ENCODE data around the gene INPP5B. TPM values are rescaled to one million over a fixed set of nuclear protein-coding genes. Genes with fewer than 3 reads are reported as not detected.

Gene INPP5B
- total RNA-seq, 6 donors from 2014 or later = 25.8 to 201 (median 44.1) TPM

DNA sequence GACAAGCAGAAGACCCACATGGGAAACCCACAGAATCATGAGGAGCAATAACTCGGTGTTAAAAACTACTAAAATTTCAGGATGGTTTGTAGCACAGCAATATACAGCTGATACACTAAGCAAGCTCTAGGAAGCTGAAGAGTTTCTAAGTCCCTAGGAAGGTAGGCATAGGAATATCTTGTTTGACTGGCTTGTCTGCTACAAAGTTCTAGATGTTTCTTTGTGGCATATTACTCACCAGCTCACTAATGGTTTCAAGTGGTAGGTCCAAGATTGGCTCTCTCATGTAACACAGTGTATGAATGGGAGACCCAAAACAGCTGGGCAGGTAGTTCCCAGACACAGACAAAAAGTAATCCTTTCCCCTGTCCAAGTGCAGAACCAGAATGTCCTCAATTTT, 74.2 kb downstream of the INPP5B start:
- Histone ChIP-seq H3K27me3 (no peaks in the 10 kb centered on the region), H3K27ac (no peak overlapping the region), H3K4me1 (no peaks in the 10 kb centered on the region), H3K4me3 (no peak overlapping the region), H3K36me3 (peaks cover 47 to 96% (median 79%) of the 10 kb centered on the region in 4 donors), H3K9me3 (no peaks in the 10 kb centered on the region)
- DNase-seq (no peak), ATAC-seq (ENCODE audit: low FRiP score in 2 of 2) (no peak)
- TF ChIP-seq POLR2A (IDR thresholded peaks at IDR 0.05) (no peak), POLR2AphosphoS5 (IDR thresholded peaks at IDR 0.05) (no peak), EP300 (IDR thresholded peaks at IDR 0.05) (no peak)
- TF ChIP-seq, protein P1, sequence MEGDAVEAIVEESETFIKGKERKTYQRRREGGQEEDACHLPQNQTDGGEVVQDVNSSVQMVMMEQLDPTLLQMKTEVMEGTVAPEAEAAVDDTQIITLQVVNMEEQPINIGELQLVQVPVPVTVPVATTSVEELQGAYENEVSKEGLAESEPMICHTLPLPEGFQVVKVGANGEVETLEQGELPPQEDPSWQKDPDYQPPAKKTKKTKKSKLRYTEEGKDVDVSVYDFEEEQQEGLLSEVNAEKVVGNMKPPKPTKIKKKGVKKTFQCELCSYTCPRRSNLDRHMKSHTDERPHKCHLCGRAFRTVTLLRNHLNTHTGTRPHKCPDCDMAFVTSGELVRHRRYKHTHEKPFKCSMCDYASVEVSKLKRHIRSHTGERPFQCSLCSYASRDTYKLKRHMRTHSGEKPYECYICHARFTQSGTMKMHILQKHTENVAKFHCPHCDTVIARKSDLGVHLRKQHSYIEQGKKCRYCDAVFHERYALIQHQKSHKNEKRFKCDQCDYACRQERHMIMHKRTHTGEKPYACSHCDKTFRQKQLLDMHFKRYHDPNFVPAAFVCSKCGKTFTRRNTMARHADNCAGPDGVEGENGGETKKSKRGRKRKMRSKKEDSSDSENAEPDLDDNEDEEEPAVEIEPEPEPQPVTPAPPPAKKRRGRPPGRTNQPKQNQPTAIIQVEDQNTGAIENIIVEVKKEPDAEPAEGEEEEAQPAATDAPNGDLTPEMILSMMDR (IDR thresholded peaks at IDR 0.05) = no peak
- 95 to 100% methylated on average over 1 of the region's 1 CpG for WGBS, 2 donors

DNA sequence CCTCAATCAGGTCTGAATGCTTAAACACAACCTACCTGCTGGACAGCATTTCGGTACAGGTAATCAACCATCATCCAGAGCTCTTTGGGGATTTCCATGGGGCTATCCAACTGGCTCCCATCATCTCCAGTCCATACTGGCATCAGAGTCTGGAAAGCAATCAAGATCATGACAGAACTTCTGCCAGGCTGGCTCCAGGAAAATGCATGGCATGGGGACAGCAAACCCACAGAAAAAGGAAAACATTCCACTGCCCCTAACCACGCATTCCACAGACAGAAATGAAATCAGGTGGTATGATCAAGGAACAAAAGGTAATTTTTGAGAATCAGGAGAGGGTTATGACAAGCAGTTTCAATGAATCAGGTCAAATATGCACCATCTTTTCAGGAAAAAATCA, 78.4 kb downstream of the INPP5B start:
- 79 to 84% methylated on average over 2 of the region's 2 CpGs for WGBS, 2 donors
- H3K27me3 ChIP-seq = no peaks in the 10 kb centered on the region
- DNase-seq (no peak), ATAC-seq (ENCODE audit: low FRiP score in 2 of 2) (no peak)
- H3K27ac ChIP-seq = no peak overlapping the region
- no peak overlapping the region for H3K4me3 ChIP-seq
- TF ChIP-seq EP300 (IDR thresholded peaks at IDR 0.05) (no peak), POLR2AphosphoS5 (IDR thresholded peaks at IDR 0.05) (no peak), POLR2A (IDR thresholded peaks at IDR 0.05) (no peak)
- TF ChIP-seq, protein P1 (IDR thresholded peaks at IDR 0.05) = no peak
- peaks cover 40 to 96% (median 79%) of the 10 kb centered on the region in 4 donors for H3K36me3 ChIP-seq
- no peaks in the 10 kb centered on the region for H3K9me3 ChIP-seq
- H3K4me1 ChIP-seq = no peaks in the 10 kb centered on the region

DNA sequence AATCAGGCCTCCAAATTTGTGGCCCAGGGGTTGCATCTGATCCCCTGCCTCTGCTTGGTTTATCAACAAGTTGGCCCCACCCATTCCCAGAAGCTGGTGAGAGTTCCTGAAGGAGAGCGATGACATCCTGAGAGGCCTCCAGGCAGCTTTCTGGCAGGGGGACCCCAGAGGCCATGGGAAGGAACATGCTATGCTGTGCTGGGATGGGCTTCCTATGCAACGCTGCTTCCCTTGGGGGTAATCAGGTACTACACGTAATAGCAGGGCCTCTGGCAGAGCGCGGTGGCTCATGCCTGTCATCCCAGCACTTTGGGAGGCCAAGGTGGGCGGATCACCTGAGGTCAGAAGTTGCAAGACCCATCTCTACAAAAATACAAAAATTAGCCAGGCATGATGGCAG, 79.1 kb downstream of the INPP5B start:
- Histone ChIP-seq H3K9me3 (no peaks in the 10 kb centered on the region), H3K4me3 (no peak overlapping the region), H3K27ac (no peak overlapping the region), H3K27me3 (no peaks in the 10 kb centered on the region), H3K4me1 (no peaks in the 10 kb centered on the region), H3K36me3 (peaks cover 35 to 96% (median 73%) of the 10 kb centered on the region in 4 donors)
- TF ChIP-seq EP300 (IDR thresholded peaks at IDR 0.05) = no peak
- no peak for TF ChIP-seq POLR2A (IDR thresholded peaks at IDR 0.05)
- TF ChIP-seq POLR2AphosphoS5 (IDR thresholded peaks at IDR 0.05) = no peak
- TF ChIP-seq, protein P1 (IDR thresholded peaks at IDR 0.05) = no peak
- no peak for ATAC-seq (ENCODE audit: low FRiP score in 2 of 2)
- DNase-seq = no peak
- 98% methylated on average over 6 of the region's 6 CpGs for WGBS, 2 donors

DNA sequence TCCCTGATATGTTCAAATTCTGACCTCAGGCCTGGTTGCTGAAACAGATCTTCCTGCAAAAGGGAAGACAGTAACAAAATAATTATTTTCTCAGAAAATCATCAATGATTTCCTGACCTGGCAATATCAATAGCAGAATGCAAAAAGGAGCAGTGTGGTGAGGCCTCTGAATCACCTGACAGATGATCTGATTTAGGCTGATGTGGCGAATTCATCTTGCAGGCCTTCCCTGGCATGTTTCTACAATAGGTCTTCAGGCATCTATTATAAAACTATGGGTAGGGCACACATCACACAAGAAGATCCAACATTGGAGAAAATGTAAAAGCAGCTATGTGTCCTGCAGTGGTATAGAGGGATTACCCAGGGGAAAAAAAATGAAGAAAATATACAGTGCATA, 80.4 kb downstream of the INPP5B start:
- Histone ChIP-seq H3K27ac (no peak overlapping the region), H3K4me3 (no peak overlapping the region), H3K36me3 (peaks cover 30 to 98% (median 70%) of the 10 kb centered on the region in 4 donors), H3K27me3 (no peaks in the 10 kb centered on the region), H3K4me1 (no peaks in the 10 kb centered on the region), H3K9me3 (no peaks in the 10 kb centered on the region)
- TF ChIP-seq, protein P1 (IDR thresholded peaks at IDR 0.05) = no peak
- TF ChIP-seq POLR2AphosphoS5 (IDR thresholded peaks at IDR 0.05) (no peak), POLR2A (IDR thresholded peaks at IDR 0.05) (no peak), EP300 (IDR thresholded peaks at IDR 0.05) (no peak)
- ATAC-seq (ENCODE audit: low FRiP score in 2 of 2) = no peak
- WGBS, 2 donors = 93 to 100% methylated on average over 1 of the region's 1 CpG
- no peak for DNase-seq

DNA sequence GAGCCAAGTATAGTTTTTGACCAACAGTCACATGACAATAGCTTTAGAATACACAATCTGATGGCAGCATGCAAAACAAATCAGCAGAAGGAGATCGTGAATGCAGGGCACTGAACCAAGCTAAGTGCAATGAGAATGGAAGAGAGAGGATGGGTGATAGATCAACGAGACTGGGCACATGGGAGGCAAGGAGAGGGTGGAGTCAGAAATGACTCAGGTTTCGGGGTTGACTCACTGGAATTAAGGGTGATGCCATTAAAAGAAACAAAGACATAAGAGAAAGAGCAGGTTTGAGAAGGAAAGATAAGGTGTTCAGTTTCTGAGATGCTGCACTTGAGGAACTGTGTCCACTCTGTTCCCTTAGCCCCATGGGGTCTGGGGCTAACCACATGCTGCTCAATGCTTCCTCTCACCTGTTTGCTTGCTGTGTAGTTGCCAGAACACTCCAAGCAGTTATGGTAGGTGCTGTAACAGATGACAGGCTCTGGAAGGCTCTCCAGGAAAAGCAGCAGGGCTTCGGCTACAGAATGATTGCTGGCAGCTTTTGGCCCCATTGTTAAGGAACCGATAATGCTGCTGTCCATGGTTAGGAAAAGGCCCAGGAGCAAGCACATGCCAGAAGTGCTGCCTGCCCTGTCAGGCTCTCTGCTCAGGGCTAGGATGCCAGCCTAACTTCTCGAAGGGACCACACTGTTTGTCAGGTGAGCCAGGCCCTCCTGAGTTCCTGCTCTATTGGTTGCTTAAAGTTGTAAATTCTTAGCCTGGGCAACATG, 81.3 kb downstream of the INPP5B start:
- no peaks in the 10 kb centered on the region for H3K27me3 ChIP-seq
- peaks cover 26 to 93% (median 64%) of the 10 kb centered on the region in 4 donors for H3K36me3 ChIP-seq
- ATAC-seq (ENCODE audit: low FRiP score in 2 of 2) (no peak), DNase-seq (no peak)
- H3K27ac ChIP-seq = no peak overlapping the region
- no peak for TF ChIP-seq EP300 (IDR thresholded peaks at IDR 0.05)
- TF ChIP-seq, protein P1 (IDR thresholded peaks at IDR 0.05) = no peak
- TF ChIP-seq POLR2A (IDR thresholded peaks at IDR 0.05) = no peak
- TF ChIP-seq POLR2AphosphoS5 (IDR thresholded peaks at IDR 0.05) = no peak
- no peak overlapping the region for H3K4me3 ChIP-seq
- WGBS, 2 donors = 91 to 94% methylated on average over 5 to 6 of the region's 6 CpGs
- H3K9me3 ChIP-seq = no peaks in the 10 kb centered on the region
- peaks cover 0 to 4% (median 1%) of the 10 kb centered on the region in 4 donors for H3K4me1 ChIP-seq

All from upper lobe of left lung (tissue), 6 donors.